GM10266 (cell line): ENCODE data around the gene NT5E.

ENCODE experiments used
- DNase-seq: peaks from one replicate; pipeline ENCODE4 v3.0.0; 2012; ENCODE audit errors: extremely low spot score
- CTCF ChIP-seq: IDR thresholded peaks from 2 replicates; pipeline ENCODE4 v1.5.1; 2012; ENCODE audit warnings: mild to moderate bottlenecking, low read depth; ENCODE audit not compliant: control insufficient read depth, insufficient read depth; ENCODE audit errors: missing control alignments

The NT5E gene

GRCh38 chr6:85465762-85466161, 15.9 kb downstream of the NT5E start:
- no peak for TF ChIP-seq CTCF
- no peak for DNase-seq

GRCh38 chr6:85468326-85468725, 18.4 kb downstream of the NT5E start:
- DNase-seq: no peak
- TF ChIP-seq CTCF: no peak

- TF ChIP-seq CTCF: no peak
- DNase-seq: no peak
Observed at GRCh38 chr6:85469276-85470022, 19.6 kb downstream of the NT5E start.

GRCh38 chr6:85470023-85470410, 20.1 kb downstream of the NT5E start:
- DNase-seq: no peak
- no peak for TF ChIP-seq CTCF

GRCh38 chr6:85472744-85473143, 22.9 kb downstream of the NT5E start:
- DNase-seq: no peak

GRCh38 chr6:85473748-85474147, 23.9 kb downstream of the NT5E start:
- no peak for DNase-seq
- no peak for TF ChIP-seq CTCF

More at GRCh38 chr6:85472744-85473143, 22.9 kb downstream of the NT5E start:
- TF ChIP-seq CTCF: no peak

- TF ChIP-seq CTCF: no peak
- no peak for DNase-seq
Observed at GRCh38 chr6:85476532-85476931, 26.6 kb downstream of the NT5E start.
